Fibroblast of pulmonary artery (primary cell): ENCODE data around the gene FIGLA.

Experiments used
- DNase-seq: peaks from one replicate; pipeline ENCODE4 v3.0.0-alpha.2; 2010; ENCODE audit warnings: low read depth
- H3K4me3 ChIP-seq: replicated peaks from 2 replicates; pipeline ENCODE4 v1.5.1; 2011; ENCODE audit warnings: low read depth, mild to moderate bottlenecking, control low read depth, low read length, moderate library complexity
- TF ChIP-seq, protein P1 (sequence below): IDR thresholded peaks from 2 replicates; pipeline ENCODE4 v1.5.1; 2011; ENCODE audit warnings: mild to moderate bottlenecking, control low read depth, low read length, inconsistent platforms; ENCODE audit errors: missing control alignments

FIGLA gene

DNA sequence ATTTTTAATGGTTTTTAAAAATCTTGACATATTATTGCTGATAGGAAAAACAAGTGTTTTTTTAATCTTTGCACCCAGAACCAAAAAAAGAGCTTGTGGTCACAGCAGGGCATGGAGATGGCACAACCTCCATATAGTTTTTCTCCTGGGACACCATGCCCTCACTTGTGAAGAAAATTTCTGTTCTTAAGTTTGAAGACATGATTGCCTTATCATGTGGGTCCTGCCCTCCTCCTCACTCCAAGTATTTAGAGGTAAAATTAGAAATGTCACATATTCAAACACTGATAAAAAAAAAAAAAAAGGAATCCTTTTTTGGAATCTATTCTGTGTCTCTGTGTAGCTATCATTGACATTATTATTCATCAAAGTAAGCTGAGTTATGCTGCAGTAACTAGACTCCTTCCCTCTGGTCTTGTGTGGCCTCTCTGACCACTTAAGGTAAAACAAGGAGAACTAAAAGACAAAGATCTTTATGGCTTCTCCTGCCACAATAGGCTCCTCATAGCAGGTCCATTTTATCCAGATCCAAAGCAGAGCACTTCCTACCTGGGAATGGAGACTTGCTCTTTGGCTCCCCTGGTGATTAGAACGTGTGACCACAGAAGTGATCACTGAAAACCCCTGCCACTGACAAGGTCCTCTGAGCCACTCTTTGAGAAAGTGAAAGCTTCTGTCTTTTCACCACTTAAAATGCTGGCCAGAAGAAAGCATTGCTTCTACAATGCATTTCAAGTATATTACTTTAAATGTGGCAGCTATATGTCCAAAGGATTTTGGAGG is 42.2 kb downstream of the FIGLA start:
- TF ChIP-seq, protein P1, sequence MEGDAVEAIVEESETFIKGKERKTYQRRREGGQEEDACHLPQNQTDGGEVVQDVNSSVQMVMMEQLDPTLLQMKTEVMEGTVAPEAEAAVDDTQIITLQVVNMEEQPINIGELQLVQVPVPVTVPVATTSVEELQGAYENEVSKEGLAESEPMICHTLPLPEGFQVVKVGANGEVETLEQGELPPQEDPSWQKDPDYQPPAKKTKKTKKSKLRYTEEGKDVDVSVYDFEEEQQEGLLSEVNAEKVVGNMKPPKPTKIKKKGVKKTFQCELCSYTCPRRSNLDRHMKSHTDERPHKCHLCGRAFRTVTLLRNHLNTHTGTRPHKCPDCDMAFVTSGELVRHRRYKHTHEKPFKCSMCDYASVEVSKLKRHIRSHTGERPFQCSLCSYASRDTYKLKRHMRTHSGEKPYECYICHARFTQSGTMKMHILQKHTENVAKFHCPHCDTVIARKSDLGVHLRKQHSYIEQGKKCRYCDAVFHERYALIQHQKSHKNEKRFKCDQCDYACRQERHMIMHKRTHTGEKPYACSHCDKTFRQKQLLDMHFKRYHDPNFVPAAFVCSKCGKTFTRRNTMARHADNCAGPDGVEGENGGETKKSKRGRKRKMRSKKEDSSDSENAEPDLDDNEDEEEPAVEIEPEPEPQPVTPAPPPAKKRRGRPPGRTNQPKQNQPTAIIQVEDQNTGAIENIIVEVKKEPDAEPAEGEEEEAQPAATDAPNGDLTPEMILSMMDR = no peak
- no peak overlapping the region for H3K4me3 ChIP-seq
- DNase-seq = no peak

DNA sequence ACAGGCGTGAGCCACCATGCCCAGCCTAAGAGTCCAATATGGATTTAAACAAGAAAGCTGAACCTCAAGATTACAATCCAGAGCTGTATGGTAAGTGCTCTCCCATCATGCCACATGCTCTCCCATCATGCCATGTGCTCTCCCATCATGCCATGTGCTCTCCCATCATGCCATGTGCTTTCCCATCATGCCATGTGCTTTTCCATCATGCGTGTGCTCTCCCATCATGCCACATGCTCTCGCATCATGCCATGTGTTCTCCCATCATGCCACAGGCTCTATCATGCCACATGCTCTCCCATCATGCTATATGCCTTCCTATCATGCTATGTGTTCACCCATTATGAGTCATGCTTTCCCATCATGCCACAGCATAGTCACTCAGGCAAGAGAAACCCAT is 43.2 kb downstream of the FIGLA start:
- H3K4me3 ChIP-seq = no peak overlapping the region
- TF ChIP-seq, protein P1 = no peak
- no peak for DNase-seq

DNA sequence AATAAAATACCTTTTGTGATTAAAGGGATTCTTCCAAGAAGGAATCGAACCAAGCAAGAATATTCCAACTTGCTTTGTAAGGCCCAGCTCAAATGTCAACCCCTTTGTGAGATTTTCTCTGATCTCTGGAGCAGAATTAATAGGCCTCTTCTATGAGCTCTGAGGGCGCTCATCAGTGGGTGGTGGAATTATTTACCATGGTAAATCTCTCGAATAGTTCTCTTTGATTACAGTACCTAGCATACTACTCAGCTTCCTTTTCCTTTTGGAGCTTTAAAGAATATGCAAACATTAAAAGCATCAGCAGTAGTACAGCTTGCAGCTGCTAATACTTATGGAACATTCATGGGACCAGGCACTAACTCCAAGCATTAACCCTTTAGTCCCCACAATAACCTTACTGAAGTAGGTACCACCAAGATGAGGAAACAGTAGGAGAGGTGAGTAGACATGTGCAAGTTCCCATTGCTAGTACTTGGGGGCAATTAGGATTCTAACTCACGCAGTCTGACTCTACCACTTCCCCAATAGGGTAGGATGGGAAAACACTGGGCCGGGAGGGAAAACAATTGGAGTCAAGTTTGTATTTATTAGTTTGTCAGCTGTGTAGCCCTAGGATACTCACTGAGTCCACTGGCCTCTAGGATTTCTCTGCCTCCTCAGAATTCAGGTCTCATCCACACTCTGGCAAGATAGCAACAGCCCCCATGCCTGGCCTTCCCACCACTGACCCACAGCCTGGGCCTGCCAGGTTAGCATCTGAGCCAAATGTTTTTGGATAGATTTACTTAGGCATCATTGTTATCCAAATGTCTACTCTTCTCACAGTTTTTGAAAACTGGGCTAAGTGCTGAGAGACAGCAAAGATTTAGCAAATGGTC is 44.1 kb downstream of the FIGLA start:
- TF ChIP-seq, protein P1 = no peak
- H3K4me3 ChIP-seq = no peak overlapping the region
- no peak for DNase-seq

DNA sequence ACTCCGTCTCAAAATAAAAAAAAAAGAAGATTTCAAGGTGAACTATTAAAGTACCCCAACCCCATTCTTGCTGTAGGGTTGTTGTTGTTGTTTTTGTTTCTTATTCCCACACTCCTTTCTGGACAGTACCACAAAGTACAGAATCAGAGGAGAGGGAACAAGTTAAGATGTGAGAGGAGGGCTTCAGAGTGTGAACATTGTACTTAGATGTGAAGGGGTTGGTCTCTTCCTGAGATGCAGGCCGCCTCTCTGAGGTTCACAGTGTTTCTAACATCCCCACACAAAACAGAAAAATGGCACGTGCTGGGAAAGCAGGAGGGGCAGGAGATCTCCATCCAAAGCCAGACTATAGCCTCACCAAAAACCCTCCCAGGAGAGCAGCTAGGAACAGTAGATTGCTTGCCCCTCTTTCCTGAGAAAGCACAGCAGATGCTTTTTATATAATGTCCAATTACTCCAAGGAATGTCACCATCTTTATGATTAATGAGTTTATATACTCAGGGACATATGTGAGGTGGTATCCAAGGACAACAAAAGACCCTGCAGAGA is 45.1 kb downstream of the FIGLA start:
- no peak overlapping the region for H3K4me3 ChIP-seq
- TF ChIP-seq, protein P1 = no peak
- DNase-seq = no peak

DNA sequence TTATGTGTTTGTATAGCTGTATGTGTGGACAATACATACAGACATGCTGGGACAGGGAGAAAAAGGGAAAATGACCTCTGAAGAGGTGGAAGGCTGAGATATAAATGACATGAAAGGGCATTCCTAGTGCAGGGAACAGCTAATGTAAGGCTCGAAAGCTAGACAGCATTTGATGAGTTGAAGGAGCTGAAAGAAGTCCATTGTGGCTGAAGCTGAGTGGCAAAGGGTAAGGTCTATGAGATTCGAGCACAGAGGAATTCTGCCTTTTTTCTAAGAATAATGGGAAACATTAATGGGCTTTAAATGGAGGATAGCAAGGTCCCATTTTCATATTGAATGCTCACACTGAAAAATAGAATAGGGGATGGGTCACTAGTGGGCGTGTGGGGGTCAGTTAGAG is 46.0 kb downstream of the FIGLA start:
- no peak overlapping the region for H3K4me3 ChIP-seq
- TF ChIP-seq, protein P1 = no peak
- no peak for DNase-seq

DNA sequence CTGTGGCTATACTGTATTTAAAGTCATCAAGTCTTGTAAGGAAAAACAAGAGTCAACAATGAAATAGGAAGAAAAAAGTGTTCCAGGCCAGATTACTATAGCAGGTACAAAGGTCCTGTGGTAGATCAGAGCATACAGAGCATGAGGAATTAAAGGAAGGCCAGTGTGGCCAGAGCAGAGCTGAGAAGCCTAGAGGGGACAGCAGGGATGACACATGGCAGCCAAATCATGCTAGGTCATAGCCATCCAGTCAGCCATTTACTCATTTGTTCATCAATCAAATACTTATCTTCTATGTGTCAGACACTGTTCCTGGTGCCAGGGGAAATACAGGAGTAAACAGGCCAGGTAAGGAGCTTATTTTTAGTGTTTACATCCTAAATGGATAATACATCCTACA is 46.8 kb downstream of the FIGLA start:
- DNase-seq = no peak
- no peak overlapping the region for H3K4me3 ChIP-seq
- TF ChIP-seq, protein P1 = no peak
